Lung (tissue), 12 donors: ENCODE data around the gene EDARADD. TPM values are rescaled to one million over a fixed set of nuclear protein-coding genes. Genes with fewer than 3 reads are reported as not detected.
"Not testable (repeated sequence)": the region's sequence is repeated elsewhere in the genome, so short reads cannot be mapped to it uniquely, and the experiment has no call there.

ENCODE experiments used
- ATAC-seq: fragments of 200-7000 bp; cut with Tn5 transposase; one replicate; pipeline ENCODE4 v1.9.1; 2020; ENCODE audit warnings: moderate number of reproducible peaks; ENCODE audit not compliant: insufficient read depth, low FRiP score
- DNase-seq, 3 donors: peaks; one replicate each; pipeline ENCODE4 v3.0.0-alpha.2; 2013 to 2017
- H3K27ac ChIP-seq, 2 donors: one replicate each; pipeline ENCODE4 v1.5.1; 2013; ENCODE audit warnings: mild to moderate bottlenecking in 2 of 2, moderate library complexity in 2 of 2, control low read depth in 1 of 2, inconsistent platforms in 1 of 2, low read depth in 1 of 2, low read length in 1 of 2
- H3K27me3 ChIP-seq, 3 donors: one replicate each; pipeline ENCODE4 v1.5.1; 2013; ENCODE audit warnings: low read length in 2 of 3; ENCODE audit not compliant: control insufficient read depth in 3 of 3, insufficient read depth in 3 of 3
- H3K36me3 ChIP-seq, 4 donors: one replicate each; pipeline ENCODE4 v1.5.1; 2013; ENCODE audit warnings: low read length in 4 of 4, mild to moderate bottlenecking in 1 of 4, moderate library complexity in 1 of 4; ENCODE audit not compliant: control insufficient read depth in 4 of 4, insufficient read depth in 4 of 4
- H3K4me1 ChIP-seq, 5 donors: one replicate each; pipeline ENCODE4 v1.5.1; 2013; ENCODE audit warnings: low read length in 5 of 5, mild to moderate bottlenecking in 2 of 5, moderate library complexity in 1 of 5; ENCODE audit not compliant: control insufficient read depth in 5 of 5, insufficient read depth in 5 of 5
- H3K4me3 ChIP-seq: one replicate; pipeline ENCODE4 v1.5.1; 2013; ENCODE audit warnings: mild to moderate bottlenecking, control low read depth, moderate library complexity
- H3K9ac ChIP-seq, 2 donors: one replicate each; pipeline ENCODE4 v1.5.1; 2013; ENCODE audit warnings: low read length in 2 of 2, control low read depth in 1 of 2; ENCODE audit not compliant: insufficient read depth in 1 of 2
- H3K9me3 ChIP-seq, 4 donors: one replicate each; pipeline ENCODE4 v1.5.1; 2013; ENCODE audit warnings: low read length in 3 of 4, mild to moderate bottlenecking in 1 of 4, moderate library complexity in 1 of 4; ENCODE audit not compliant: control insufficient read depth in 4 of 4, insufficient read depth in 3 of 4
- CTCF ChIP-seq: IDR thresholded peaks from 2 replicates; pipeline ENCODE4 v1.5.1; 2012; ENCODE audit warnings: mild to moderate bottlenecking; ENCODE audit errors: control extremely low read depth, extremely low read depth
- whole genome bisulfite sequencing, 2 donors: extraction: QIAGEN DNeasy Blood & Tissue Kit; methylation state at CpG; one replicate each; pipeline ENCODE4 v1.1.7; 2013; 5-methylcytosine and 5-hydroxymethylcytosine counted together
- polyA plus RNA-seq, 2 donors: library from polyadenylated mRNA; stranded (reverse); fragments of 200-250 nt; gene quantifications; one replicate each; pipeline ENCODE4 v1.2.1, GENCODE V29; 2013
- total RNA-seq, 2 donors: library from RNA; depleted of rRNA in 1 of 2; stranded (reverse); fragments of >200 nt in 1 of 2; gene quantifications; one replicate each; pipeline ENCODE4 v1.2.1, GENCODE V29; 2014 to 2021
- donor health status: control.
- donor health status: control.
- donor health status: Bipolar disorder and iron deficiency.
- donor health status: healthy.
- donor health status: DM: yes; HTN: yes; CAD: no.

The EDARADD gene
- total and polyA plus RNA-seq, 4 donors, result 0.37 to 2.3 (median 1.1) TPM

- 75% methylated on average over 4 of the region's 4 CpGs for WGBS, 2 donors
- ATAC-seq (no peak), DNase-seq (no peak)
Measured at GRCh38 chr1:236455243-236455642, 61.2 kb downstream of the EDARADD start.

GRCh38 chr1:236457775-236458174 lies 63.7 kb downstream of the EDARADD start:
- no peaks in the 10 kb centered on the region for H3K9me3 ChIP-seq
- no peak for ATAC-seq
- DNase-seq, result no peak
- H3K27ac ChIP-seq, result no peak overlapping the region
- peaks cover 0 to 2% (median 0%) of the 10 kb centered on the region in 5 donors for H3K4me1 ChIP-seq
- no peak overlapping the region for H3K9ac ChIP-seq
- no peak overlapping the region for H3K4me3 ChIP-seq
- no peaks in the 10 kb centered on the region for H3K36me3 ChIP-seq
- no peak for TF ChIP-seq CTCF
- no peaks in the 10 kb centered on the region for H3K27me3 ChIP-seq
- WGBS, 2 donors, result 87 to 97% methylated on average over 2 of the region's 2 CpGs

More at GRCh38 chr1:236455243-236455642, 61.2 kb downstream of the EDARADD start:
- no peak for TF ChIP-seq CTCF
- no peak overlapping the region for H3K27ac ChIP-seq
- no peak overlapping the region for H3K4me3 ChIP-seq
- no peaks in the 10 kb centered on the region for H3K27me3 ChIP-seq
- H3K9ac ChIP-seq, result no peak overlapping the region
- H3K4me1 ChIP-seq, result peaks cover 0 to 2% (median 0%) of the 10 kb centered on the region in 5 donors
- H3K9me3 ChIP-seq, result no peaks in the 10 kb centered on the region
- H3K36me3 ChIP-seq, result peaks cover 0 to 4% (median 0%) of the 10 kb centered on the region in 4 donors

DNA sequence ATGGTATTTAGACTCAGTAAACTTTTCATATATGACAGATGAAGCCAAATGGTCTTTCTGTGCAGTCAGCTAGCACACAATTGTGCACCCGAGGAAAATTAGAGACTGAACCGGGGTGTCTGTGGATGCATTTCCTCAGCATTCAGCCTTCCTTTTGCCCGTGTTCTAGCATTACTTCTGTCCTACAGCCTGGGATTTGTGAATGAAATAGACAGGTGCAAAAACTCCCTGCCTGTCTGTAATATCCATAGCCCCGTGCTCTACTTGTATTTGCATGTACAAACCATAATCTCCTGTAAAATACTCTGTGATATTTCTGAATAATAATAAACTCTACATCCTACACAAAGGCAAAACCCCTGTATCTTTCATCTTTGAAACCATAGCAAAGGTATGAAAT lies 64.9 kb downstream of the EDARADD start:
- no peak for TF ChIP-seq CTCF
- H3K27me3 ChIP-seq, result no peaks in the 10 kb centered on the region
- 90 to 93% methylated on average over 4 of the region's 4 CpGs for WGBS, 2 donors
- peaks cover 0 to 2% (median 0%) of the 10 kb centered on the region in 5 donors for H3K4me1 ChIP-seq
- no peaks in the 10 kb centered on the region for H3K36me3 ChIP-seq
- no peaks in the 10 kb centered on the region for H3K9me3 ChIP-seq
- no peak overlapping the region for H3K4me3 ChIP-seq
- ATAC-seq (no peak), DNase-seq (no peak)
- H3K9ac ChIP-seq, result no peak overlapping the region
- no peak overlapping the region for H3K27ac ChIP-seq

- no peak for TF ChIP-seq CTCF
- Histone ChIP-seq H3K9me3 (no peaks in the 10 kb centered on the region), H3K36me3 (no peaks in the 10 kb centered on the region), H3K27ac (no peak overlapping the region), H3K4me3 (no peak overlapping the region), H3K27me3 (no peaks in the 10 kb centered on the region), H3K9ac (no peak overlapping the region), H3K4me1 (peaks cover 0 to 2% (median 0%) of the 10 kb centered on the region in 5 donors)
- 76 to 98% methylated on average over 3 of the region's 3 CpGs for WGBS, 2 donors
- DNase-seq (no peak), ATAC-seq (no peak)
Measured at GRCh38 chr1:236460103-236460502, 66.0 kb downstream of the EDARADD start.

DNA sequence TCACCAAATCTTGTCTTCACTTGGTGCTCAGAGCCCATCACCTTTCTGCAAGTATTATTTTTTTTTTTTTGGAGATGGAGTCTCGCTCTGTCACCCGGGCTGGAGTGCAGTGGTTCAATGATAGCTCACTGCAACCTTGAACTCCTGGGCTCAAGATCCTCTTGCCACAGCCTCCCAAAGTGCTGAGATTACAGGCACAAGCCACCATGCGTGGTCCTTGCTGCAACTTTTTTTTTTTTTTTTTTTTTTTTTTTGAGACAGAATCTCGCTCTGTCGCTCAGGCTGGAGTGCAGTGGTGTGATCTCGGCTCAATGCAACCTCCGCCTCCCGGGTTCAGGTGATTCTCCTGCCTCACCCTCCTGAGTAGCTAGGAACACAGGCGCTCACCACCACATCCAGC lies 70.1 kb downstream of the EDARADD start:
- not testable (repeated sequence) for H3K9ac ChIP-seq, H3K9me3 ChIP-seq, H3K4me1 ChIP-seq, ATAC-seq, H3K27ac ChIP-seq, H3K4me3 ChIP-seq, DNase-seq, H3K36me3 ChIP-seq, H3K27me3 ChIP-seq
- WGBS, 2 donors, result 96 to 97% methylated on average over 9 of the region's 9 CpGs
